SK-N-SH (cell line): ENCODE data around the gene CA10. TPM values are rescaled to one million over a fixed set of nuclear protein-coding genes. Genes with fewer than 3 reads are reported as not detected.

Source experiments
- CTCF ChIA-PET: fragments of 300-600, 350-600 bp; formaldehyde crosslinking; extraction: SDS; loops from one replicate; lab custom pipeline; 2021; lab: Yijun Ruan, JAX
- POLR2A ChIA-PET: fragments of 350-600 bp; sonication (Branson Sonifier 250); formaldehyde crosslinking; extraction: SDS; loops from one replicate; lab custom pipeline; 2020; ENCODE audit warnings: antibody characterized with exemption, inconsistent platforms; lab: Yijun Ruan, JAX
- DNase-seq: peaks from one replicate; pipeline ENCODE4 v3.0.0; 2012
- H2AFZ ChIP-seq: fragments of 200-600 bp; sonication (generic); 2 replicates; pipeline ENCODE4 v1.8.1; 2016; ENCODE audit warnings: antibody characterized with exemption, mild to moderate bottlenecking, low read depth
- H3F3A ChIP-seq: fragments of 200-600 bp; sonication (generic); replicated peaks from 2 replicates; pipeline ENCODE3; 2016; ENCODE audit warnings: antibody characterized with exemption, mild to moderate bottlenecking; ENCODE audit not compliant: insufficient read depth
- H3K27ac ChIP-seq, 2 experiments: fragments of 200-500 bp in 1 of 2; fragments of 200-600 bp in 1 of 2; sonication (Bioruptor generic) in 1 of 2; sonication (generic), shearing (Covaris generic) in 1 of 2; 2 replicates each; pipeline versions ENCODE4 v1.5.1 to v1.6.1; 2014 to 2016; ENCODE audit warnings: low read depth in 2 of 2, inconsistent platforms in 1 of 2, low read length in 1 of 2, mild to moderate bottlenecking in 1 of 2, mixed read lengths in 1 of 2
- H3K27me3 ChIP-seq: fragments of 200-600 bp; sonication (generic), shearing (Covaris generic); 2 replicates; pipeline ENCODE4 v1.6.1; 2016; ENCODE audit warnings: mixed run types; ENCODE audit not compliant: insufficient read depth
- H3K36me3 ChIP-seq, 2 experiments: fragments of 200-500 bp in 1 of 2; fragments of 200-600 bp in 1 of 2; sonication (Bioruptor generic) in 1 of 2; sonication (generic) in 1 of 2; replicated peaks in 1 of 2; 2 replicates each; pipeline versions ENCODE3 to v1.5.1; 2014 to 2016; ENCODE audit warnings: low read length in 1 of 2, mild to moderate bottlenecking in 1 of 2; ENCODE audit not compliant: insufficient read depth in 2 of 2, control insufficient read depth in 1 of 2
- H3K4me1 ChIP-seq, 2 experiments: fragments of 200-500 bp in 1 of 2; fragments of 200-600 bp in 1 of 2; sonication (Bioruptor generic) in 1 of 2; sonication (generic), shearing (Covaris generic) in 1 of 2; 2 replicates each; pipeline versions ENCODE4 v1.5.1 to v1.6.1; 2014 to 2016; ENCODE audit warnings: low read depth in 1 of 2, low read length in 1 of 2, mixed run types in 1 of 2; ENCODE audit not compliant: insufficient read depth in 2 of 2, control insufficient read depth in 1 of 2
- H3K4me2 ChIP-seq: fragments of 200-600 bp; sonication (generic), shearing (Covaris generic); 2 replicates; pipeline ENCODE4 v1.6.1; 2017; ENCODE audit warnings: mixed run types
- H3K4me3 ChIP-seq, 2 experiments: fragments of 200-500 bp in 1 of 2; fragments of 200-600 bp in 1 of 2; sonication (Bioruptor generic) in 1 of 2; sonication (generic), shearing (Covaris generic) in 1 of 2; 2 replicates each; pipeline versions ENCODE4 v1.5.1 to v1.8.1; 2014 to 2016; ENCODE audit warnings: low read depth in 2 of 2, inconsistent platforms in 1 of 2, low read length in 1 of 2, mild to moderate bottlenecking in 1 of 2, mixed read lengths in 1 of 2, moderate library complexity in 1 of 2
- H3K79me2 ChIP-seq: fragments of 200-600 bp; sonication (generic); 2 replicates; pipeline ENCODE4 v1.8.1; 2017; ENCODE audit warnings: mild to moderate bottlenecking; ENCODE audit not compliant: insufficient read depth
- H3K9ac ChIP-seq: fragments of 200-600 bp; sonication (generic); 2 replicates; pipeline ENCODE4 v1.6.1; 2017; ENCODE audit warnings: mixed run types
- H3K9me2 ChIP-seq: fragments of 200-600 bp; sonication (generic); 2 replicates; pipeline ENCODE4 v1.6.1; 2017; ENCODE audit warnings: mixed run types
- H3K9me3 ChIP-seq: fragments of 200-600 bp; sonication (generic); 2 replicates; pipeline ENCODE4 v1.6.1; 2017; ENCODE audit warnings: mixed run types, mild to moderate bottlenecking, moderate library complexity
- H4K20me1 ChIP-seq: fragments of 200-600 bp; sonication (generic); 2 replicates; pipeline ENCODE4 v1.6.1; 2017; ENCODE audit warnings: mild to moderate bottlenecking, mixed run types; ENCODE audit not compliant: insufficient read depth
- CHD2 ChIP-seq: fragments of 150-350 bp; IDR thresholded peaks from 2 replicates; pipeline ENCODE4 v1.6.1; 2018; ENCODE audit warnings: low read length; ENCODE audit not compliant: partially characterized antibody
- EP300 ChIP-seq, 2 experiments: IDR thresholded peaks; 2 replicates each; pipeline versions ENCODE4 v1.4.0 to v1.6.1; 2012; ENCODE audit warnings: borderline replicate concordance in 1 of 2, low read depth in 1 of 2, low read length in 1 of 2
- EZH2phosphoT487 ChIP-seq: fragments of 200-600 bp; sonication (generic); IDR thresholded peaks from 2 replicates; pipeline ENCODE4 v1.6.1; 2017; ENCODE audit warnings: low read depth, mixed run types, mild to moderate bottlenecking, antibody characterized with exemption, moderate library complexity, borderline replicate concordance
- FOXM1 ChIP-seq: IDR thresholded peaks from 2 replicates; pipeline ENCODE4 v1.4.0; 2012; ENCODE audit warnings: low read depth, mild to moderate bottlenecking
- NRF1 ChIP-seq: IDR thresholded peaks from 2 replicates; pipeline ENCODE4 v1.6.1; 2012; ENCODE audit warnings: low read depth, mild to moderate bottlenecking, low read length
- POLR2AphosphoS5 ChIP-seq: IDR thresholded peaks from 2 replicates; pipeline ENCODE4 v1.6.1; 2012; ENCODE audit warnings: low read depth, low read length
- RFX5 ChIP-seq: IDR thresholded peaks from 2 replicates; pipeline ENCODE4 v1.6.1; 2012; ENCODE audit warnings: mild to moderate bottlenecking, improper control_type of control experiment, low read length
- SIN3A ChIP-seq: IDR thresholded peaks from 2 replicates; pipeline ENCODE4 v1.6.1; 2012; ENCODE audit warnings: low read depth, mild to moderate bottlenecking, low read length, moderate library complexity, borderline replicate concordance
- SMC3 ChIP-seq: IDR thresholded peaks from 2 replicates; pipeline ENCODE4 v1.6.1; 2012; ENCODE audit warnings: low read depth, low read length, improper control_type of control experiment
- TAF1 ChIP-seq: IDR thresholded peaks from 2 replicates; pipeline ENCODE4 v1.6.1; 2012; ENCODE audit warnings: low read depth, mild to moderate bottlenecking, low read length, moderate library complexity, borderline replicate concordance
- TEAD4 ChIP-seq: IDR thresholded peaks from 2 replicates; pipeline ENCODE4 v1.4.0; 2012; ENCODE audit warnings: mild to moderate bottlenecking, borderline replicate concordance; ENCODE audit not compliant: insufficient read depth
- polyA plus RNA-seq, 3 experiments: library from polyadenylated mRNA; depleted of rRNA; stranded (reverse); fragments of >200 nt; gene quantifications; 2 replicates each; pipeline ENCODE4 v1.2.3, GENCODE V29; 2012
- TF ChIP-seq, protein P1 (sequence below): IDR thresholded peaks from 2 replicates; pipeline ENCODE4; 2012
- TF ChIP-seq, protein P2 (sequence below): IDR thresholded peaks from 2 replicates; pipeline ENCODE4 v1.4.0; 2012; ENCODE audit warnings: low read depth, borderline replicate concordance
- TF ChIP-seq, protein P3 (sequence below): fragments of 150-350 bp; IDR thresholded peaks from 2 replicates; pipeline ENCODE4 v1.6.1; 2016; ENCODE audit warnings: mild to moderate bottlenecking, low read depth, low read length
- TF ChIP-seq, protein P4 (sequence below): IDR thresholded peaks from 2 replicates; pipeline ENCODE4 v1.4.0; 2012; ENCODE audit warnings: low read depth
- TF ChIP-seq, protein P5 (sequence below): fragments of 150-350 bp; IDR thresholded peaks from 2 replicates; pipeline ENCODE4 v1.6.1; 2017; ENCODE audit warnings: antibody characterized with exemption, low read length, low read depth, borderline replicate concordance
- TF ChIP-seq, protein P6 (sequence below): IDR thresholded peaks from 2 replicates; pipeline ENCODE4 v1.6.1; 2012; ENCODE audit warnings: mild to moderate bottlenecking, low read depth, low read length, moderate library complexity

Gene CA10
- polyA plus RNA-seq, 1 of the 3 experiments (the other 2 are of a cell fraction), result not detected

DNA sequence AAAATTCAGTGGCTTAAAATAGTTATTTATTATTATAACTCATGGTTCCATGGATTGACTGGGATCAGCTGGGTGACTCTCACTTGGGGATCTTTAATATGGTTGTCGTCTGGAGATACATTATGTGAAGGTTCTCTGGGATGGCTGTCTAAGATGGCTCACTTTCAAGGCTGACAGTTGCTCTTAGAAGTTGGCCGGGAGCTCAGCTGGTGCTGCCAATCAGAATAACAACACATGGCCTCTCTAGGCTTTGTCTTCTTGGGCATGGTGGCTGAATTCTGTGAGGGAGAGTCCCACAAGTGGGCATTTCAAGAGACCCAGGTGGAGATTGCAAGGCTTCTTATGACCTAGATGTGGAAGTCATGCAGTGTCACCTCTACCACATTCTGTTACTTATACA lies 269.7 kb downstream of the CA10 start (continued):
- TF ChIP-seq CHD2 (no peak), TAF1 (no peak), RFX5 (no peak), EZH2phosphoT487 (no peak), SIN3A (no peak), EP300 (IDR thresholded peaks at IDR 0.05; ENCODE audit: borderline replicate concordance in 1 of 2, low read depth in 1 of 2, low read length in 1 of 2) (no peak), POLR2AphosphoS5 (no peak)
- TF ChIP-seq, protein P1, sequence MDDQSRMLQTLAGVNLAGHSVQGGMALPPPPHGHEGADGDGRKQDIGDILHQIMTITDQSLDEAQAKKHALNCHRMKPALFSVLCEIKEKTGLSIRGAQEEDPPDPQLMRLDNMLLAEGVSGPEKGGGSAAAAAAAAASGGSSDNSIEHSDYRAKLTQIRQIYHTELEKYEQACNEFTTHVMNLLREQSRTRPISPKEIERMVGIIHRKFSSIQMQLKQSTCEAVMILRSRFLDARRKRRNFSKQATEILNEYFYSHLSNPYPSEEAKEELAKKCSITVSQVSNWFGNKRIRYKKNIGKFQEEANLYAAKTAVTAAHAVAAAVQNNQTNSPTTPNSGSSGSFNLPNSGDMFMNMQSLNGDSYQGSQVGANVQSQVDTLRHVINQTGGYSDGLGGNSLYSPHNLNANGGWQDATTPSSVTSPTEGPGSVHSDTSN, result no peak
- TF ChIP-seq, protein P2, sequence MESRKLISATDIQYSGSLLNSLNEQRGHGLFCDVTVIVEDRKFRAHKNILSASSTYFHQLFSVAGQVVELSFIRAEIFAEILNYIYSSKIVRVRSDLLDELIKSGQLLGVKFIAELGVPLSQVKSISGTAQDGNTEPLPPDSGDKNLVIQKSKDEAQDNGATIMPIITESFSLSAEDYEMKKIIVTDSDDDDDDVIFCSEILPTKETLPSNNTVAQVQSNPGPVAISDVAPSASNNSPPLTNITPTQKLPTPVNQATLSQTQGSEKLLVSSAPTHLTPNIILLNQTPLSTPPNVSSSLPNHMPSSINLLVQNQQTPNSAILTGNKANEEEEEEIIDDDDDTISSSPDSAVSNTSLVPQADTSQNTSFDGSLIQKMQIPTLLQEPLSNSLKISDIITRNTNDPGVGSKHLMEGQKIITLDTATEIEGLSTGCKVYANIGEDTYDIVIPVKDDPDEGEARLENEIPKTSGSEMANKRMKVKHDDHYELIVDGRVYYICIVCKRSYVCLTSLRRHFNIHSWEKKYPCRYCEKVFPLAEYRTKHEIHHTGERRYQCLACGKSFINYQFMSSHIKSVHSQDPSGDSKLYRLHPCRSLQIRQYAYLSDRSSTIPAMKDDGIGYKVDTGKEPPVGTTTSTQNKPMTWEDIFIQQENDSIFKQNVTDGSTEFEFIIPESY, result no peak
- TF ChIP-seq, protein P3, sequence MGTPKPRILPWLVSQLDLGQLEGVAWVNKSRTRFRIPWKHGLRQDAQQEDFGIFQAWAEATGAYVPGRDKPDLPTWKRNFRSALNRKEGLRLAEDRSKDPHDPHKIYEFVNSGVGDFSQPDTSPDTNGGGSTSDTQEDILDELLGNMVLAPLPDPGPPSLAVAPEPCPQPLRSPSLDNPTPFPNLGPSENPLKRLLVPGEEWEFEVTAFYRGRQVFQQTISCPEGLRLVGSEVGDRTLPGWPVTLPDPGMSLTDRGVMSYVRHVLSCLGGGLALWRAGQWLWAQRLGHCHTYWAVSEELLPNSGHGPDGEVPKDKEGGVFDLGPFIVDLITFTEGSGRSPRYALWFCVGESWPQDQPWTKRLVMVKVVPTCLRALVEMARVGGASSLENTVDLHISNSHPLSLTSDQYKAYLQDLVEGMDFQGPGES, result no peak
- TF ChIP-seq, all 33 proteins: peak for 0

DNA sequence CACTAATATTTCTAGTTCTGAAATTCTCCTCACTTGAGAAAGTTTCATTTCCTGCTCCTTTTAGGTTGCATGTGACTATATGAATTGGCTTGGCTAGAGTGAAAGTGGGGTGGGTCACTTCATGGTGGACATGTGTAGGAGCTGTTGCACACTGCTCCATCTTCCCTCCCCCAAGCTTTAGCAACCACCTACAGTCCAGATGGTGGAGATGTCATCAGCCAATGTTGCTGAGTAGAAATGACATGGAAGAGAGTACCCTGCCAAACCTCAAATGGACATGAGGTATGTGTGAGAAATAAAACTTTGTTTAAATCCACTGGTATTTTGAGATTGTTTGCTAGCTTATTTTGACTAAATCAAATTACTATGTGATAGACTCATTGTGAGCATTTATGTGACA lies 281.5 kb downstream of the CA10 start:
- H3K9ac ChIP-seq, result no peak overlapping the region
- CTCF ChIA-PET, result interaction anchor here (1.9 to 2.0 kb wide), 2 partner anchors 16 to 113 kb away, joined by 5 to 17 read pairs; no protein-coding TSS in a partner anchor
- no peak for DNase-seq
- H3K27me3 ChIP-seq, result no peaks in the 10 kb centered on the region
- H3K9me2 ChIP-seq, result no peaks in the 10 kb centered on the region
- H3K4me2 ChIP-seq, result no peak overlapping the region
- no peaks in the 10 kb centered on the region for H3K36me3 ChIP-seq
- no peaks in the 10 kb centered on the region for H3F3A ChIP-seq
- H3K27ac ChIP-seq, result no peak overlapping the region
- no peaks in the 10 kb centered on the region for H4K20me1 ChIP-seq
- no peaks in the 10 kb centered on the region for H3K4me1 ChIP-seq
- no peak overlapping the region for H3K4me3 ChIP-seq
- no peaks in the 10 kb centered on the region for H3K9me3 ChIP-seq
- no peak overlapping the region for H2AFZ ChIP-seq
- POLR2A ChIA-PET, result no interaction called here
- no peaks in the 10 kb centered on the region for H3K79me2 ChIP-seq
- TF ChIP-seq, protein P4, sequence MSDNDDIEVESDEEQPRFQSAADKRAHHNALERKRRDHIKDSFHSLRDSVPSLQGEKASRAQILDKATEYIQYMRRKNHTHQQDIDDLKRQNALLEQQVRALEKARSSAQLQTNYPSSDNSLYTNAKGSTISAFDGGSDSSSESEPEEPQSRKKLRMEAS, result no peak
- no peak for TF ChIP-seq SMC3
- TF ChIP-seq FOXM1, result no peak
- TF ChIP-seq, protein P2, result no peak
- no peak for TF ChIP-seq TAF1
- no peak for TF ChIP-seq TEAD4
- TF ChIP-seq EZH2phosphoT487, result no peak
- TF ChIP-seq, protein P5, sequence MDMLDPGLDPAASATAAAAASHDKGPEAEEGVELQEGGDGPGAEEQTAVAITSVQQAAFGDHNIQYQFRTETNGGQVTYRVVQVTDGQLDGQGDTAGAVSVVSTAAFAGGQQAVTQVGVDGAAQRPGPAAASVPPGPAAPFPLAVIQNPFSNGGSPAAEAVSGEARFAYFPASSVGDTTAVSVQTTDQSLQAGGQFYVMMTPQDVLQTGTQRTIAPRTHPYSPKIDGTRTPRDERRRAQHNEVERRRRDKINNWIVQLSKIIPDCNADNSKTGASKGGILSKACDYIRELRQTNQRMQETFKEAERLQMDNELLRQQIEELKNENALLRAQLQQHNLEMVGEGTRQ, result no peak
- TF ChIP-seq, protein P3, result no peak
- no peak for TF ChIP-seq RFX5
- TF ChIP-seq, protein P6, sequence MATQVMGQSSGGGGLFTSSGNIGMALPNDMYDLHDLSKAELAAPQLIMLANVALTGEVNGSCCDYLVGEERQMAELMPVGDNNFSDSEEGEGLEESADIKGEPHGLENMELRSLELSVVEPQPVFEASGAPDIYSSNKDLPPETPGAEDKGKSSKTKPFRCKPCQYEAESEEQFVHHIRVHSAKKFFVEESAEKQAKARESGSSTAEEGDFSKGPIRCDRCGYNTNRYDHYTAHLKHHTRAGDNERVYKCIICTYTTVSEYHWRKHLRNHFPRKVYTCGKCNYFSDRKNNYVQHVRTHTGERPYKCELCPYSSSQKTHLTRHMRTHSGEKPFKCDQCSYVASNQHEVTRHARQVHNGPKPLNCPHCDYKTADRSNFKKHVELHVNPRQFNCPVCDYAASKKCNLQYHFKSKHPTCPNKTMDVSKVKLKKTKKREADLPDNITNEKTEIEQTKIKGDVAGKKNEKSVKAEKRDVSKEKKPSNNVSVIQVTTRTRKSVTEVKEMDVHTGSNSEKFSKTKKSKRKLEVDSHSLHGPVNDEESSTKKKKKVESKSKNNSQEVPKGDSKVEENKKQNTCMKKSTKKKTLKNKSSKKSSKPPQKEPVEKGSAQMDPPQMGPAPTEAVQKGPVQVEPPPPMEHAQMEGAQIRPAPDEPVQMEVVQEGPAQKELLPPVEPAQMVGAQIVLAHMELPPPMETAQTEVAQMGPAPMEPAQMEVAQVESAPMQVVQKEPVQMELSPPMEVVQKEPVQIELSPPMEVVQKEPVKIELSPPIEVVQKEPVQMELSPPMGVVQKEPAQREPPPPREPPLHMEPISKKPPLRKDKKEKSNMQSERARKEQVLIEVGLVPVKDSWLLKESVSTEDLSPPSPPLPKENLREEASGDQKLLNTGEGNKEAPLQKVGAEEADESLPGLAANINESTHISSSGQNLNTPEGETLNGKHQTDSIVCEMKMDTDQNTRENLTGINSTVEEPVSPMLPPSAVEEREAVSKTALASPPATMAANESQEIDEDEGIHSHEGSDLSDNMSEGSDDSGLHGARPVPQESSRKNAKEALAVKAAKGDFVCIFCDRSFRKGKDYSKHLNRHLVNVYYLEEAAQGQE, result no peak
- TF ChIP-seq NRF1, result no peak
